Measurements from ENCODE around the gene RASSF1.
A peak's percentile ranks its signal among the peaks of the same experiment; 100 is the strongest.

Gene RASSF1

GRCh38 chr3:50337175-50337861 lies 3.3 kb downstream of the RASSF1 start:
- Histone ChIP-seq H4K20me1 (ENCODE audit: control insufficient read depth, insufficient read depth, low read depth, low read length) (0 out of 2 replicates have a peak, but pooled peaks cover 10% of the 10 kb centered on the region), H3F3A (ENCODE audit: control insufficient read depth, insufficient read depth) (peaks cover 14% of the 10 kb centered on the region), H3K4me1 (ENCODE audit: control insufficient read depth, low read length) (peaks cover 69% of the 10 kb centered on the region), H3K79me2 (ENCODE audit: control insufficient read depth, low read length) (peaks cover 81% of the 10 kb centered on the region), H3K27ac (ENCODE audit: low read depth, low read length) (peak overlapping the region; percentile 90), H3K36me3 (ENCODE audit: control insufficient read depth, low read length) (peaks cover 65% of the 10 kb centered on the region), H3K9me3 (ENCODE audit: control insufficient read depth, insufficient read depth, low read length) (no peaks in the 10 kb centered on the region), H3K4me2 (ENCODE audit: low read length) (peak overlapping the region; percentile 98), H3K27me3 (ENCODE audit: control insufficient read depth, low read length) (no peaks in the 10 kb centered on the region), H3K4me3 (ENCODE audit: low read length) (peak overlapping the region; percentile 83), H3K9me2 (replicated peaks; ENCODE audit: control insufficient read depth, low read length) (no peaks in the 10 kb centered on the region)
- TF ChIP-seq EZH2phosphoT487 (IDR thresholded peaks at IDR 0.05; ENCODE audit: borderline replicate concordance, low read length), result no peak
- no peak for TF ChIP-seq CTCF (IDR thresholded peaks at IDR 0.05; ENCODE audit: low read depth, low read length, poor library complexity, severe bottlenecking)

GRCh38 chr3:50336452-50337174 lies 4.0 kb downstream of the RASSF1 start:
- Histone ChIP-seq H3K9me2 (replicated peaks; ENCODE audit: control insufficient read depth, low read length) (no peaks in the 10 kb centered on the region), H3K27me3 (ENCODE audit: control insufficient read depth, low read length) (no peaks in the 10 kb centered on the region), H3K9me3 (ENCODE audit: control insufficient read depth, insufficient read depth, low read length) (no peaks in the 10 kb centered on the region), H3K4me2 (ENCODE audit: low read length) (peak overlapping the region; percentile 98), H3K27ac (ENCODE audit: low read depth, low read length) (peak overlapping the region; percentile 90), H3K79me2 (ENCODE audit: control insufficient read depth, low read length) (peaks cover 87% of the 10 kb centered on the region), H4K20me1 (ENCODE audit: control insufficient read depth, insufficient read depth, low read depth, low read length) (0 out of 2 replicates have a peak, but pooled peaks cover 10% of the 10 kb centered on the region), H3K4me3 (ENCODE audit: low read length) (peak overlapping the region; percentile 83), H3K36me3 (ENCODE audit: control insufficient read depth, low read length) (peaks cover 72% of the 10 kb centered on the region), H3F3A (ENCODE audit: control insufficient read depth, insufficient read depth) (peaks cover 13% of the 10 kb centered on the region), H3K4me1 (ENCODE audit: control insufficient read depth, low read length) (peaks cover 65% of the 10 kb centered on the region)
- TF ChIP-seq CTCF (IDR thresholded peaks at IDR 0.05; ENCODE audit: low read depth, low read length, poor library complexity, severe bottlenecking) (no peak), EZH2phosphoT487 (IDR thresholded peaks at IDR 0.05; ENCODE audit: borderline replicate concordance, low read length) (no peak)

- Histone ChIP-seq H3K9me2 (replicated peaks; ENCODE audit: control insufficient read depth, low read length) (no peaks in the 10 kb centered on the region), H4K20me1 (ENCODE audit: control insufficient read depth, insufficient read depth, low read depth, low read length) (0 out of 2 replicates have a peak, but pooled peaks cover 10% of the 10 kb centered on the region), H3K27ac (ENCODE audit: low read depth, low read length) (no peak overlapping the region), H3F3A (ENCODE audit: control insufficient read depth, insufficient read depth) (peaks cover 19% of the 10 kb centered on the region), H3K4me3 (ENCODE audit: low read length) (no peak overlapping the region), H3K4me2 (ENCODE audit: low read length) (peak overlapping the region; percentile 41), H3K27me3 (ENCODE audit: control insufficient read depth, low read length) (no peaks in the 10 kb centered on the region), H3K36me3 (ENCODE audit: control insufficient read depth, low read length) (peaks cover 88% of the 10 kb centered on the region), H3K79me2 (ENCODE audit: control insufficient read depth, low read length) (peaks cover 75% of the 10 kb centered on the region), H3K9me3 (ENCODE audit: control insufficient read depth, insufficient read depth, low read length) (no peaks in the 10 kb centered on the region), H3K4me1 (ENCODE audit: control insufficient read depth, low read length) (peaks cover 44% of the 10 kb centered on the region)
- TF ChIP-seq EZH2phosphoT487 (IDR thresholded peaks at IDR 0.05; ENCODE audit: borderline replicate concordance, low read length) (no peak), CTCF (IDR thresholded peaks at IDR 0.05; ENCODE audit: low read depth, low read length, poor library complexity, severe bottlenecking) (no peak)
Observed at GRCh38 chr3:50334339-50335075, 6.1 kb downstream of the RASSF1 start.
